ENCODE results near the gene MCC.

MCC gene

GRCh38 chr5:113379936-113380806, 108.1 kb downstream of the MCC start:
- DNase-seq (ENCODE audit: insufficient read length, low spot score), result no peak
- FAIRE-seq, result no peak
- TF ChIP-seq POLR2A (IDR thresholded peaks at IDR 0.05; ENCODE audit: low read depth, low read length), result no peak

GRCh38 chr5:113378959-113379541, 109.2 kb downstream of the MCC start:
- DNase-seq (ENCODE audit: insufficient read length, low spot score), result peak; percentile 18
- FAIRE-seq, result peak; percentile 86
- no peak for TF ChIP-seq POLR2A (IDR thresholded peaks at IDR 0.05; ENCODE audit: low read depth, low read length)

- no peak for TF ChIP-seq POLR2A (IDR thresholded peaks at IDR 0.05; ENCODE audit: low read depth, low read length)
- DNase-seq (ENCODE audit: insufficient read length, low spot score), result no peak
- FAIRE-seq, result no peak
Measured at GRCh38 chr5:113378514-113378913, 109.7 kb downstream of the MCC start.

- FAIRE-seq, result no peak
- no peak for TF ChIP-seq POLR2A (IDR thresholded peaks at IDR 0.05; ENCODE audit: low read depth, low read length)
- no peak for DNase-seq (ENCODE audit: insufficient read length, low spot score)
Measured at GRCh38 chr5:113378081-113378480, 110.2 kb downstream of the MCC start.

- DNase-seq (ENCODE audit: insufficient read length, low spot score), result no peak
- TF ChIP-seq POLR2A (IDR thresholded peaks at IDR 0.05; ENCODE audit: low read depth, low read length), result no peak
- FAIRE-seq, result no peak
Measured at GRCh38 chr5:113376640-113377039, 111.6 kb downstream of the MCC start.

GRCh38 chr5:113375480-113376060, 112.7 kb downstream of the MCC start:
- TF ChIP-seq POLR2A (IDR thresholded peaks at IDR 0.05; ENCODE audit: low read depth, low read length), result no peak
- DNase-seq (ENCODE audit: insufficient read length, low spot score), result no peak
- no peak for FAIRE-seq

- DNase-seq (ENCODE audit: insufficient read length, low spot score) (no peak), FAIRE-seq (no peak)
- TF ChIP-seq POLR2A (IDR thresholded peaks at IDR 0.05; ENCODE audit: low read depth, low read length), result no peak
Measured at GRCh38 chr5:113373426-113373825, 114.8 kb downstream of the MCC start.

- DNase-seq (ENCODE audit: insufficient read length, low spot score) (no peak), FAIRE-seq (no peak)
Measured at GRCh38 chr5:113371721-113372196, 116.5 kb downstream of the MCC start.

GRCh38 chr5:113367586-113367985, 120.7 kb downstream of the MCC start:
- TF ChIP-seq POLR2A (IDR thresholded peaks at IDR 0.05; ENCODE audit: low read depth, low read length), result no peak
- FAIRE-seq (no peak), DNase-seq (ENCODE audit: insufficient read length, low spot score) (no peak)

More at GRCh38 chr5:113371721-113372196, 116.5 kb downstream of the MCC start:
- TF ChIP-seq POLR2A (IDR thresholded peaks at IDR 0.05; ENCODE audit: low read depth, low read length), result no peak

- TF ChIP-seq POLR2A (IDR thresholded peaks at IDR 0.05; ENCODE audit: low read depth, low read length), result no peak
- no peak for FAIRE-seq
- no peak for DNase-seq (ENCODE audit: insufficient read length, low spot score)
Measured at GRCh38 chr5:113364466-113364865, 123.8 kb downstream of the MCC start.

- FAIRE-seq (no peak), DNase-seq (ENCODE audit: insufficient read length, low spot score) (no peak)
- TF ChIP-seq POLR2A (IDR thresholded peaks at IDR 0.05; ENCODE audit: low read depth, low read length), result no peak
Measured at GRCh38 chr5:113361701-113362100, 126.6 kb downstream of the MCC start.

- no peak for DNase-seq (ENCODE audit: insufficient read length, low spot score)
- no peak for FAIRE-seq
- TF ChIP-seq POLR2A (IDR thresholded peaks at IDR 0.05; ENCODE audit: low read depth, low read length), result no peak
Measured at GRCh38 chr5:113359419-113359818, 128.8 kb downstream of the MCC start.

GRCh38 chr5:113358696-113359095, 129.6 kb downstream of the MCC start:
- TF ChIP-seq POLR2A (IDR thresholded peaks at IDR 0.05; ENCODE audit: low read depth, low read length), result no peak
- DNase-seq (ENCODE audit: insufficient read length, low spot score), result no peak
- no peak for FAIRE-seq

- FAIRE-seq (peak; percentile 68), DNase-seq (ENCODE audit: insufficient read length, low spot score) (no peak)
- TF ChIP-seq POLR2A (IDR thresholded peaks at IDR 0.05; ENCODE audit: low read depth, low read length), result no peak
Measured at GRCh38 chr5:113357696-113358476, 130.4 kb downstream of the MCC start.

Measured in H54 (cell line).